Dendritic cell treated with granulocyte-macrophage colony-stimulating factor and Interleukin-4, amounts not matched to agents 40 ng/mL and 50 ng/mL, for 4 days (primary cell): ENCODE results near the gene SUPT3H.

Experiments used
- H3K27ac Mint-ChIP-seq: one replicate; pipeline ENCODE4 v1.8.0; 2022; ENCODE audit warnings: mild to moderate bottlenecking, mixed read lengths
- H3K27me3 Mint-ChIP-seq: one replicate; pipeline ENCODE4 v1.8.0; 2022; ENCODE audit warnings: mild to moderate bottlenecking, mixed read lengths
- H3K36me3 Mint-ChIP-seq: one replicate; pipeline ENCODE4 v1.8.0; 2022; ENCODE audit warnings: low read depth, mixed read lengths
- H3K4me1 Mint-ChIP-seq: one replicate; pipeline ENCODE4 v1.8.0; 2022; ENCODE audit warnings: low read depth, mixed read lengths
- H3K4me3 Mint-ChIP-seq: one replicate; pipeline ENCODE4 v1.8.0; 2022; ENCODE audit warnings: mild to moderate bottlenecking, moderate library complexity, mixed read lengths
- H3K9me3 Mint-ChIP-seq: one replicate; pipeline ENCODE4 v1.8.0; 2022; ENCODE audit warnings: mixed read lengths
- intact Hi-C: fragments of 100-400 bp; cut with micrococcal nuclease; formaldehyde crosslinking; loops from one replicate; pipeline ENCODE4 v1.15.0; 2022

SUPT3H gene

DNA sequence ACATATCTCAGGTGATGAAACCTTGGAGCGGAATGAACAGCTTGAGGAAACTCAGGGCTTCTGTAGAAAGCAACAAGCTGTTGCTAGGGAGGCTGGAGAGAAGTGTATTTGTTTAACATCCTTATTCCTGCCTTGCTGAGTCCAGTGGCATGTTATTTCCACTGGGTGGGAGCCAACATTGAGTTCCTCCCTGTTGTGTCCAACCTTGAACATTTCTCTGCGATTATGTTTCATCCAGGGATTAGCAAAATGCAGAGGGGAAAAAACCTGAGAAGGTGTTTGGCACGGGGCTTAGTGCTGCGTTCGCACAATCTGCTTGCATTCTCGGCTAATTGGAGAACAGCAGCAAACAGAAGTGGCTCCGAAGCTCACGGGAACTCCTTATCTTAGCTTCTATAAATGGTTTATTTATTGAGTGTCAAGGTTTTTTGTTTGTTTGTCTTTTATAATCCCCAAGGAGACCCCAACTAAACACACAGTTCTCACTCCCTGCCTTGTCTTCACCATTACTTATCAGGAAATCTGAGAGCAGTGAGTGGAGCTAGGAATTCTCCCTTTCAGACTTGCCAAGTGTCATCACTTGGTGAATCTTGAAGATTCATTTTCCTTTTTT is 577.5 kb downstream of the SUPT3H start:
- intact Hi-C loops, result no loop called here
- H3K27ac Mint-ChIP-seq, result no peak overlapping the region
- peaks cover 23% of the 10 kb centered on the region for H3K4me1 Mint-ChIP-seq
- no peak overlapping the region for H3K4me3 Mint-ChIP-seq
- no peaks in the 10 kb centered on the region for H3K36me3 Mint-ChIP-seq
- H3K27me3 Mint-ChIP-seq, result peaks cover 3% of the 10 kb centered on the region
- peaks cover 9% of the 10 kb centered on the region for H3K9me3 Mint-ChIP-seq

DNA sequence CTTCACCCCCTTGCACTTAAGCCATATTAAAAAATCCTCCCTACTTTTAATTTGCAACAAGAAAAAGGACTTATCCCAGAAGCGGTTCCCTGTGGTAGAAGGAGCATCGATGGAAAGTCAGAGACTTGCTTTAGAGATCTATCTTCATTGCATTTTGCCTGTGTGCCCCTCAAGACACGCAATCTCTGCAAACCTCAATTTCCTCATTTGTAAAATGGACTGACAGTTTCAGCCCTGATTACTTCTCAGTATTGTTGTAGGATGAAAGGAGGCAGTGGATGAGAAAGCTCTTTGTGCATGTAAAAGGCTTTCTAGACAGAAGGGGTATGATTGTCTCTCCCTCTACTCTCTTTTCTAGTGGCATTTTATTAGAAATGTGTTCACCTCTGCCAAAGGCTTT is 580.0 kb downstream of the SUPT3H start:
- H3K4me3 Mint-ChIP-seq, result no peak overlapping the region
- intact Hi-C loops, result no loop called here
- peak overlapping the region; percentile 39 for H3K27ac Mint-ChIP-seq
- peaks cover 23% of the 10 kb centered on the region for H3K4me1 Mint-ChIP-seq
- H3K9me3 Mint-ChIP-seq, result peaks cover 20% of the 10 kb centered on the region
- peaks cover 4% of the 10 kb centered on the region for H3K27me3 Mint-ChIP-seq
- H3K36me3 Mint-ChIP-seq, result no peaks in the 10 kb centered on the region

GRCh38 chr6:44795326-44795725 is 582.4 kb downstream of the SUPT3H start:
- no peaks in the 10 kb centered on the region for H3K36me3 Mint-ChIP-seq
- H3K27me3 Mint-ChIP-seq, result peaks cover 3% of the 10 kb centered on the region
- intact Hi-C loops, result no loop called here
- H3K9me3 Mint-ChIP-seq, result peaks cover 21% of the 10 kb centered on the region
- H3K4me3 Mint-ChIP-seq, result no peak overlapping the region
- H3K4me1 Mint-ChIP-seq, result peaks cover 20% of the 10 kb centered on the region
- no peak overlapping the region for H3K27ac Mint-ChIP-seq

DNA sequence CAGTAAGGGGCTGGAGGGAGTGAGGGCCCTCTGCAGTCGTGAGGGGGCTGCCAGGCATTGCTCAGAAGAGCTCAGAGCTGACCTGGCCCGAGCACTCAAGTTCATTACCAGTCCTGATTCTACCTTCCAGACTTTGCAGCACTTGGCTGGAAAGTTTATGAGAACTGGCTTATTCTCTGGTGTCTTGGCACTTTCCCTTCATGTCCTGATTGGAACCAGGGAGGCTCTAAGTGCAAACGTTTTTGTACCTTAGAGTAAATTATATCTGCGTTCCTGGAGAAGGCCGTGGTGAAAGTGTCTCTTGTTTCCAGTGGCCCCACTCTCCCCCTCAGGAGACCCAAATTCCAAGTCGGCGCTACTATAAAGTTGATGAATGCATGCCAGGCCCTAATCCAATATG is 587.9 kb downstream of the SUPT3H start:
- Mint-ChIP-seq H3K36me3 (no peaks in the 10 kb centered on the region), H3K4me3 (no peak overlapping the region), H3K9me3 (peaks cover 18% of the 10 kb centered on the region), H3K27me3 (peaks cover 1% of the 10 kb centered on the region), H3K4me1 (no peaks in the 10 kb centered on the region), H3K27ac (no peak overlapping the region)
- intact Hi-C loops, result no loop called here

DNA sequence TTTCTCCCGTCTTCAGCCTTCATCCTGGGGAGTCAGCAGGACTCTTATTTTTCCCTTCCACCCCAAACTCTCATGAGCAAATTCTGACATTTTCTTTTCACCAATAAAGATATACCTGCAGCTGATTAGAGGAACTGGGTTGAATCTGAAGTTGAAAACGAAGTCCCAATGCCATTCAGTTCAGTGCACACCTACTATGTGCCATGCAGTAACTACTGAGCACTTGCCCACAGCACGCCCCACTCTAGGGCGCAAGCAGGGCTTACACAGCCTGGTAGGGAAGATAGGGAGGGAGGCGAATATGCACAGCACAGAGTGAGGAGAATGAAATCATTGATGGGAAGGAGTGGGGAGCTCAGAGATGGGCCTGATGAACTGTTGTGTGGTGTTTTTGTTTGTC is 588.7 kb downstream of the SUPT3H start:
- H3K9me3 Mint-ChIP-seq, result peaks cover 23% of the 10 kb centered on the region
- intact Hi-C loops, result no loop called here
- H3K27ac Mint-ChIP-seq, result no peak overlapping the region
- H3K27me3 Mint-ChIP-seq, result no peaks in the 10 kb centered on the region
- H3K36me3 Mint-ChIP-seq, result no peaks in the 10 kb centered on the region
- H3K4me1 Mint-ChIP-seq, result no peaks in the 10 kb centered on the region
- H3K4me3 Mint-ChIP-seq, result no peak overlapping the region

- intact Hi-C loops, result no loop called here
- Mint-ChIP-seq H3K4me1 (no peaks in the 10 kb centered on the region), H3K27me3 (no peaks in the 10 kb centered on the region), H3K27ac (no peak overlapping the region), H3K4me3 (no peak overlapping the region), H3K9me3 (peaks cover 25% of the 10 kb centered on the region), H3K36me3 (no peaks in the 10 kb centered on the region)
These were observed 589.2 kb downstream of the SUPT3H start for GRCh38 chr6:44788387-44788981.

GRCh38 chr6:44787254-44787834 is 590.4 kb downstream of the SUPT3H start:
- H3K27ac Mint-ChIP-seq, result no peak overlapping the region
- no peaks in the 10 kb centered on the region for H3K36me3 Mint-ChIP-seq
- H3K27me3 Mint-ChIP-seq, result no peaks in the 10 kb centered on the region
- H3K9me3 Mint-ChIP-seq, result peaks cover 19% of the 10 kb centered on the region
- H3K4me1 Mint-ChIP-seq, result peaks cover 7% of the 10 kb centered on the region
- no peak overlapping the region for H3K4me3 Mint-ChIP-seq
- intact Hi-C loops, result no loop called here

DNA sequence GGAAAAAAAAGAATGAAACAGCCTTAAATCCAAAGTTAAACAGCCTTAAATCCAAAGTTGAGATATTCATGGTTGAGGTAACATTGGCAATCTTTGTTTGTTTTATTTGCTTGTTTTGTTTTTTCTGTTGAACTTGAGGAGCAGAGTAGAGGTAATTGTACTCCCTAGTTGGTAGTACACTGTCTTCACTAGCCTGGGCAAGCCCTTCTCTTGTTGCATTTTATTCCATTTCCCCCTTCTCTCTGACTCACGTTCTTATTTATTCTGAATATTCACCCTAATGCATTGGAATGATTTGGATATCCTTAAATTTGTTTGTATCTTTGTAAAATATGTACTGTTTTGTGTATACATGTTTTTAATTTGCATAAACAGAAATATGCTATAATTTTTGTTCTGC is 592.6 kb downstream of the SUPT3H start:
- Mint-ChIP-seq H3K27me3 (no peaks in the 10 kb centered on the region), H3K27ac (no peak overlapping the region), H3K36me3 (no peaks in the 10 kb centered on the region), H3K4me3 (no peak overlapping the region), H3K4me1 (peaks cover 8% of the 10 kb centered on the region), H3K9me3 (peaks cover 19% of the 10 kb centered on the region)
- intact Hi-C loops, result no loop called here

- H3K4me1 Mint-ChIP-seq, result peaks cover 17% of the 10 kb centered on the region
- no peak overlapping the region for H3K27ac Mint-ChIP-seq
- H3K4me3 Mint-ChIP-seq, result no peak overlapping the region
- H3K36me3 Mint-ChIP-seq, result peaks cover 5% of the 10 kb centered on the region
- no peaks in the 10 kb centered on the region for H3K27me3 Mint-ChIP-seq
- intact Hi-C loops, result no loop called here
- peaks cover 19% of the 10 kb centered on the region for H3K9me3 Mint-ChIP-seq
These were observed 593.5 kb downstream of the SUPT3H start for GRCh38 chr6:44784195-44784594.

- Mint-ChIP-seq H3K4me1 (peaks cover 26% of the 10 kb centered on the region), H3K27ac (peak overlapping the region; percentile 47), H3K9me3 (peaks cover 19% of the 10 kb centered on the region), H3K36me3 (peaks cover 5% of the 10 kb centered on the region), H3K4me3 (no peak overlapping the region), H3K27me3 (no peaks in the 10 kb centered on the region)
- intact Hi-C loops, result no loop called here
These were observed 594.8 kb downstream of the SUPT3H start for GRCh38 chr6:44782892-44783291.

DNA sequence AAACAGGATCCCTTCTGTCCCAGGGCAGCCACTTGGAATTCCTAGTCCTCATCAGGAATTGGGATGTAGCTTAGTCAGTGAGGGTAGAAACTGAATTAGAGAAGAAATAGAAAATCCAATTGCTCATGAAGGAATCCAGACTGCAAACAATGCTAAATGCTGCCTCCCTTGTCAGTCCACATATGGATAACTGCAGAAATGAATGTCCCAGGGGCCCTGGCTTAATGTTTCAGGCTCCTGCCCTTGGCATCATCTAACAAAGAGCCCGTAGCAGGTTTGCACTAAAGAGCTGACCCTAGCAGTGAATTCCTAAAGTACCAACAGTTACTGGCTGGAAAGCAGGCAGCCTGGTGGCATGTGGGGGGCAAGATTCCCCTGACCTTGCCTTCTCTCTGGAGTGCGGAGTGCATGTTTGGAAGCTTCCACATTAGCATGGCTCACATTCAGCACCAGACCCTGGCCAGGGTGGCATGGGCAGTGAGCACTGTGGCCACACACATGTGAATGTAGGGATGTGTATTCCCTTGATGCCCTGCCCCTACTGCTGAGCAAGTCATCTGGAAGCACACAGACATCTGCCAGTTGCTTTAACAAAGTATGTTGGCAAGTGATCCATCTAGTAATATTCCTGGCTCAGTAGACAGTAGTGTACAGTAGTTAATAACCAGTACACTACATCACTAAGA is 595.7 kb downstream of the SUPT3H start:
- intact Hi-C loops, result no loop called here
- Mint-ChIP-seq H3K36me3 (peaks cover 5% of the 10 kb centered on the region), H3K27ac (peak overlapping the region; percentile 47), H3K4me1 (peaks cover 26% of the 10 kb centered on the region), H3K4me3 (no peak overlapping the region), H3K27me3 (no peaks in the 10 kb centered on the region), H3K9me3 (peaks cover 19% of the 10 kb centered on the region)

DNA sequence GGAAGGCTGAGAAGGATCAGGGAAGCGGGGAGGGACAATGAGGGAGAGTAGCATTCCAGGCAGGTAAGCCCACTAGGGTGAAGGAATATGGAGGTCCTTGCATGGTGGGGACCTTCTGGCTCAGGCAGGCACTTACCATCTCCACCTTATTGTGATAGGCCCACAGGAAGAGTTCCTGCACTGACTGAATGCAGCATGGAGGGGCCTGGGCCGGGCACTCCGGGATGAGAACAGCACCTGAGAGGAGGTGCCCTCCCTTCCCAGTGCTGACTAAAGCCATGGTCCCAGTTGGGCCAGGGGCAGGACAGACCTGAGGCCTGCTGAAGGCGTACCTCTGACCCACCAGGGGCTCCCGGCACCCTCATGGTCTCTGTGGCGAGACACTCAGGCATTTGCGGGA is 597.6 kb downstream of the SUPT3H start:
- H3K4me1 Mint-ChIP-seq, result peaks cover 26% of the 10 kb centered on the region
- peak overlapping the region; percentile 90 for H3K27ac Mint-ChIP-seq
- no peaks in the 10 kb centered on the region for H3K27me3 Mint-ChIP-seq
- peaks cover 17% of the 10 kb centered on the region for H3K9me3 Mint-ChIP-seq
- peaks cover 5% of the 10 kb centered on the region for H3K36me3 Mint-ChIP-seq
- H3K4me3 Mint-ChIP-seq, result no peak overlapping the region
- intact Hi-C loops, result no loop called here

- intact Hi-C loops, result no loop called here
- no peaks in the 10 kb centered on the region for H3K27me3 Mint-ChIP-seq
- peak overlapping the region; percentile 5 for H3K4me3 Mint-ChIP-seq
- H3K9me3 Mint-ChIP-seq, result peaks cover 13% of the 10 kb centered on the region
- H3K27ac Mint-ChIP-seq, result peak overlapping the region; percentile 90
- H3K4me1 Mint-ChIP-seq, result peaks cover 26% of the 10 kb centered on the region
- peaks cover 5% of the 10 kb centered on the region for H3K36me3 Mint-ChIP-seq
These were observed 598.5 kb downstream of the SUPT3H start for GRCh38 chr6:44779130-44779826.
